GM23338 (cell line): ENCODE results near the gene EXOG.

ENCODE experiments used
- CTCF ChIP-seq, 2 experiments: fragments of 200-600 bp in 1 of 2; sonication (generic) in 1 of 2; conservative IDR thresholded peaks; 2 replicates each; pipeline versions ENCODE4 v1.5.1 to v1.6.1; 2016 to 2017; ENCODE audit warnings: antibody characterized with exemption in 2 of 2, low read depth in 2 of 2, mild to moderate bottlenecking in 2 of 2, moderate library complexity in 1 of 2
- EZH2 ChIP-seq: fragments of 200-600 bp; sonication (generic); IDR thresholded peaks from one replicate; pipeline ENCODE4 v1.8.0; 2017; ENCODE audit warnings: antibody characterized with exemption, mild to moderate bottlenecking, low read depth; ENCODE audit not compliant: unreplicated experiment

GRCh38 chr3:38549957-38550840, 54.1 kb downstream of the EXOG start:
- no peak for TF ChIP-seq EZH2
- no peak for TF ChIP-seq CTCF (conservative IDR thresholded peaks at IDR 0.05; ENCODE audit: low read depth in 2 of 2)
